Occipital lobe (tissue), 2 donors: ENCODE data around the gene IGSF23. TPM values are rescaled to one million over a fixed set of nuclear protein-coding genes. Genes with fewer than 3 reads are reported as not detected.
"Not testable (repeated sequence)": the region's sequence is repeated elsewhere in the genome, so short reads cannot be mapped to it uniquely, and the experiment has no call there.

Experiments
- DNase-seq: peaks from one replicate; lab custom pipeline; 2025; lab: John Stamatoyannopoulos, UW
- total RNA-seq: library from RNA; depleted of rRNA; stranded (reverse); fragments of >200 nt; gene quantifications from one replicate; pipeline ENCODE4 v1.2.3, GENCODE V29; 2014

IGSF23 gene
- total RNA-seq, 1 donor from 2014 or later, result not detected

DNA sequence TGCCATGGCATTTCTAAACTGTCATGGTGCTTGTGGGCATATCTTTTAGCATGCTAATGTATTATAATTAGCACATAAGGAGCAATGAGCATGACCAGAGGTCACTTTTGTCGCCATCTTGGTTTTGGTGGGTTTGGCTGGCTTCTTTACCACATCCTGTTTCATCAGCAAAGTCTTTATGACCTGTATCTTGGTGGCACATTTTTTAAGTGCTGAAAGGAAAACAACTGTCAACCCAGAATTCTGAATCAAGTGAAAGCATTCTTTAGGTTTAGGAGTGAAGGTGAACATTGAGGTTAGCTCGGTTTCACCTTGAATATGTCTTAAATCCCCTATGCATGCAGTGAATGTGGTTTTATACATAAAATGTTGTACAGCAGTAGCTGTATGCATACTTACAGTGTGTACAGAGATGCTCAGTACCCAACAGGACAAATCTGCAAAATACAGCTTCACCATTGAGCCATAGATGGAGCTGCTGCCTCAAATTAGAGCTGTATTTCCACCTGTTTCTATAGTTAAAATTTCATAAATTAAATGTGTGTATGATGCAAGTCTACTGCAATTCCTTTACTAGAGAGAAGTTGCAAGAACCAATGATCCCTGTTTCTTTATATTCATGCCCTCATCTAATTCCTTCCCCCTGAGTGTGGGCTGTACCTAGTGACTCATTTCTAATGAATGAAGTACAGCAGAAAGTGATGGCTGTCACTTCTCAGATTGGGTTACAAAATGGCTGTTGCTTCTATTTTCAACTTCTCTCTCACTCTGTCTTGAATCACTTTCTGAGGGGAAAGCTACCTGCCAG, 25.2 kb upstream of the IGSF23 start:
- DNase-seq, result no peak

DNA sequence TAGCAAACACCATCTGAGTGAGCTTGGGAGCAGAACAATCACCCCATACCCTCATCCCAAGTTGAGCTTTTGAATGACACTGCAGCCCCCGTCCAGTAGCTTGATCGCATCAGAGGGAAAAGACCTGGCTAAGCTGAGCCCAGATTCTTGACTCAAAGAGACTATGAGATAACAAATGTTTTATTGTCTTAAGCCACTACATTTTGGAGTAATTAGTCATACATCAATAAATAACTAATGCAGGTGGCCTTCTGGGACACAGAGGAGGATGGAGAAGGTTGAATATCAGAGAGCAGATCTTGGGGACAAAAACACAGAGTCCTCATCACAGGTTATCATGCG, 24.6 kb upstream of the IGSF23 start:
- no peak for DNase-seq

DNA sequence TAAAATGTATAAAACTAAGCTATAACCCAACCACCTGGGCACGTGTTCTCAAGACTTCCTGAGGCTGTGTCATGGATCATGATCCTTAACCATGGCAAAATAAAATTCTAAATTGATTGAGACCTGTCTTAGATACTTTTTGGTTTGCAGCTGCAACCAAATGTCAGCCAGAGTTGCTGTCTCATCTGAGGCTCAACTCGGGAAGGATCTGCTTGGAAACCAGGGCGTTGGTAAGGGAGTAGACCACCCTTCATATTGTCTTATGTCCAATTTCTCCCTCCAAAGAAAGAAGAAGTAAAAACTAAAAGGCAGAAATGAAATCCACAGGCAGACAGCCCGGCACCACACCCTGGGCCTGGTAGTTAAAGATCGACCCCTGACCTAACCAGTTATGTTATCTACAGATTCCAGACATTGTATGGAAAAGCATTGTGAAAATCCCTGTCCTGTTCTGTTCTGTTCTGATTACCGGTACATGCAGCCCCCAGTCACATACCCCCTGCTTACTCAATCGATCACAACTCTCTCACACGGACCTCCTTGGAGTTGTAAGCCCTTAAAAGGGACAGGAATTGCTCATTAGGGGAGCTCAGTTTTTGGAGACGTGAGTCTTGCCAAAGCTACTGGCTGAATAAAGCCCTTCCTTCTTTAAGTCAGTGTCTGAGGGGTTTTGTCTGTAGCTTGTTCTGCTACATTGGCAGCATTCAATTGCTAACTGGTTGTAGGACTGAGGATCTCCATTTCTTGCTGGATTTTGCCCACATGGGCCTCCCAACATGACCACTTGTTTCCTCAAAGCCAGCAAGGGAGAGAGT, 22.9 kb upstream of the IGSF23 start:
- no peak for DNase-seq

DNA sequence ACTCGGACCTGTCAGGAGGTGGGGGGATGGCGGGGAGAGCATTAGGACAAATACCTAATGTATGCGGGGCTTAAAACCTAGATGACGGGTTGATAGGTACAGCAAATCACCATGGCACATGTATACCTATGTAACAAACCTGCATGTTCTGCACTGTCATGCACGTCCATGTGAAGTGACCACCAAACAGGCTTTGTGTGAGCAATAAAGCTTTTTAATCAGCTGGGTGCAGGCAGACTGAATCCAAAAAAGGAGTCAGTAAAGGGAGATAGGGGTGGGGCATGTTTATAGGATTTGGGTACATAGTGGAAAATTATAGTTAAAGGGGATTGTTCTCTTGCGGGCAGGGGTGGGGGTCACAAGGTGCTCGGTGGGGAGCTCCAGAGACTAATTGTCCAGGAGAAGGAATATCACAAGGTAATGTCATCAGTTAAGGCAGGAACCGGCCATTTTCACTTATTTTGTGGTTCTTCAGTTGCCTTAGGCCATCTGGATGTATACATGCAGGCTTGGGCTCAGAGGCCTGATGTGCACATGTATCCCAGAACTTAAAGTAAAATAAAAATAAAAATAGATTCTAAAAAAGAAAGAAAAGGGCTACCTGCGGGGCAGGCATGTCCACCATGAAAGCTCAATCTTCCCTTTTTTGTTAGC, 21.9 kb upstream of the IGSF23 start:
- not testable (repeated sequence) for DNase-seq

DNA sequence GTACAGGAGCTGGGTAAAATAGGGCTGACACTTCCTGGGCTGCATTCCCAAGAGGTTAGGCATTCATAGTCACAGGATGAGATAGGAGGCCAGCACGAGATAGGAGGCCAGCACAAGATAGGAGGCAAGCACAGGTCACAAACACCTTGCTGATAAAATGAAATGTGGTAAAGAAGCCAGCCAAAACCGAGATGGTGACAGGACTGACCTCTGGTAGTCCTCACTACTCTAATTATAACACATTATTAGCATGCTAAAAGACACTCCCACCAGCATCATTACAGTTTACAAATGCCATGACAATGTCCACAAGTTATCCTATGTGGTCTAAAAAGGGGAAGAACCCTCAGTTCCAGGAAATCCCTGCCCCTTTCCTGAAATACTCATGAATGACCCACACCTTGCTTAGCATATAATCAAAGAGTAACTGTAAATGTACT, 20.9 kb upstream of the IGSF23 start:
- no peak for DNase-seq

DNA sequence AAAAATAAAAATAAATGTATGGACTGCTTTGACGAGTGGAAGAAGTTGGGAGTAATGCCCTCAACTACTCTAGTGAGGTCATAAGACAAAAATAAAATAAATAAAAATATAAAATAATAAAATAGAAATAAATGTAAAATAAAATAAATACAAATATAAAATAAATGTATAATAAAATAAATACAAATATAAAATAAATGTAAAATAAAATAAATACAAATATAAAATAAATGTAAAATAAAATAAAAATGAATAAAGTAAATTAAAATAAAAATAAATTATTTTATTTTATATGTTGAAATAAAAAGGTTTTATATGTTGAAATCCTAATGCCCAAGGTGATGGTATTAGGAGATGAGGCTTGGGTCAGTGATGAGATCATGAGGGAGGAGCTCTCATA, 20.1 kb upstream of the IGSF23 start:
- no peak for DNase-seq

DNA sequence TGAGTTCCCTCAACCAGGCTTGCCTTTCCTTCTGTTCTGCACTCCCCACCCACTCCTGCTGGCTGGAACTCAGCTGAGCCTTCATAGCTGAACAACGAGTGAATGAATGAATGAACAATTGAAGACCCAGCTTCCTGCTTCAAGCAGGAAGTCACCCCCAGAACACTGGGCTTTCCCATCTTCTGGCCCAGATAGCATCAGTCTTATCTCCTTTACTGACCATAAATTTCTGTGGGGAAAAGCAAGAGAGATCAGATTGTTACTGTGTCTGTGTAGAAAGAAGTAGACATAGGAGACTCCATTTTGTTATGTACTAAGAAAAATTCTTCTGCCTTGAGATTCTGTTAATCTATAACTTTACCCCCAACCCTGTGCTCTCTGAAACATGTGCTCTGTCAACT, 19.5 kb upstream of the IGSF23 start:
- DNase-seq, result not testable (repeated sequence)

DNA sequence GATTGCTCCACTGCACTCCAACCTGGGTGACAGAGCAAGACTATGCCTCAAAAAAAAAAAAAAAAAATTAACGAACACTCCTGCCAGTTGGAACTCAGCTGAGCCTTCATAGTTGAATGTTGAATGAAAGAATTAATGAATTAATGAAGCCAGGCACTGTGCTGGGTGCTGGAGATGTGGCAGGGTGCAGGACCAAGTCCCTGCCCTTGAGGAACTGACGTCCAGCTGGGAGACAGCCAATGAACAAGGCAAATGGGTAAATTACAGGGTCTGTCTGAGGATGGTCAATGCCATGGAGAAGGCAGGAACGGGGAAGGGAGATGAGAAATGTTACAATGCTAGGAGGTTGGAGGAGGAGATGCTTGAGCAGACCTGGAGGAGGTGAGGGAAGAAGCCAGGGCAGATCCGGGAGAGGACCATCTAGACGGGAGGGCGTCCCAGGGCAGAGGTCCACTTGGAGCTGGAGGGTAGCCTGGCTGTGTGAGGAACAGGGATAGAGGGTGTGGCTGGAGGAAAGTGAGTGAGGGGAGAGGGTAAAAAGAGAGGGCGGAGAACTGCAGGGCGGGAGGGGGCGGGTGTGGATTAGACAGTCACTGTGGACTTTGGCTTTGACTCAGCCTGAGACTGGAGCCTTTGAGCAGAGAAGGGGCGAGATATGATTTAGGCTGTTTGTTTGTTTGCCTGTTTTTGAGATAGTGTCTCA, 16.8 kb upstream of the IGSF23 start:
- DNase-seq, result no peak

DNA sequence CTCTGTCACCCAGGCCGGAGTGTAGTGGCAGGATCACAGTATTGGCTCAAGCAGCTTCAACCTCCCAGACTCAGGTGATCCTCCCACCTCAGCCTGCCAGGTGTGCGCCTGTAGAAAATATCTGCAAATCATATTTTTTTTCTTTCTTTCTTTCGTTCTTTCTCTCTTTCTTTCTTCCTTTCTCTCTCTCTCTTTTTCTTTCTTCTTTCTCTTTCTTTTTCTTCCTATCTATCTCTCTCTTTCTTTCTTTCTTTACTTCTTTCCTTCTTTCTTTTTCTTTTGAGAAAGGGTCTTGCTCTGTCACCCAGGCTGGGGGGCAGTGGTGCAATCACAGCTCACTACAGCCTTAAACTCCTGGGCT, 16.3 kb upstream of the IGSF23 start:
- DNase-seq, result no peak

DNA sequence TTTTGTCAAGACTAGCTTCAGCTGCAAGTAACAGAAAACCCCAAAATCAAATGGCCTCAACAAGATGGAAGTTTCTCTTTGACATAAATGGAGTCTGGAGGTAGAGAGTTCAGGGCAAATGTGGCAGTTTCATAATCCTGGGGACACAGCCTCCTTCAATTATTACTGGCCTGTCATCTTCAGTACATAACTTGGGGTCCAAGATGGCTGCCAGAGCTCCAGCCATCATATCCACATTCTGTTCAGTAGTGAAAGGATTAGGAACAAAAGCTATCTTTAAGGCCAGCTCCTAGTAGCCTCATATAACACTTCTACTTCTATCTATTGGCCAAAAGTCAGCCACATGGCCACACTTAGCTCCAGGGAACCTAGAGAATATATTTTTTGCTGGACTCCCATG, 15.0 kb upstream of the IGSF23 start:
- DNase-seq, result no peak

DNA sequence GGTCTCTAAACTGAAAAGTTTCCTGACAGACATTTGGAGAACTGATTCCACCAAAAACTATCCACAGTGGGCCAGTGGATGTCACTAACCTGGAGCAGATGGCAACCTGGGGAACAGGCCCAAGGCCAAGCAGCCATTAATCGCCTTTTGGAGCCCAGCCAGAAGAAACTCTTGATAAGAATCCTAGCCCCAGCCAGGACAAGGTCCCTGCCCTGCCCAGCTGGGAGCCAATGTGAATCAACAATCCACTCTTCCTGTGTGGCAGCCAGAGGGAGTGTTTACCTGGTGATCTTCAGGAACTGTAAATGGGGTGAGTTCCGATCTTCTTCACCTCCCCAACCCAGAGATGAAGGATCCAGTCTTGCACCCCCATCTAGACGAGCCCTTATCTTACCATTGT, 14.5 kb upstream of the IGSF23 start:
- no peak for DNase-seq

DNA sequence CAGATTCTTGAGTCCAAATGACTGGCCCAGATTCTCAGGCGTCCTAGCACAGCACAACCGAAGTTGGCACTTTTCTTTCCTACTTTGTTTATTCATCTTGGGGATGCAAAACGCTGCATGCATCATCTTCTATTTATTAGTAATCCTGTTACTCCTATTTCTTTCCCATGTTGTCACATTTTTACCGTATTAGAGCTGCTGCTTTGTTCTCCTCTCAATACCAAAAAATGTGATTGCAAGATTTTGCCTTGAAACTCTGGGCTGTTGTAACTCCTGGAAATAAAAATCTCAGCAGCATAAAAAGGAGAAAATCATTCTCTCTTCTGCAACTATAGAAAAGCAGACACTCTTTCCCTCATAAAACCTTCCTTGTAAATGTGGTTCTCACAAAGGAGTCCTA, 12.9 kb upstream of the IGSF23 start:
- no peak for DNase-seq

DNA sequence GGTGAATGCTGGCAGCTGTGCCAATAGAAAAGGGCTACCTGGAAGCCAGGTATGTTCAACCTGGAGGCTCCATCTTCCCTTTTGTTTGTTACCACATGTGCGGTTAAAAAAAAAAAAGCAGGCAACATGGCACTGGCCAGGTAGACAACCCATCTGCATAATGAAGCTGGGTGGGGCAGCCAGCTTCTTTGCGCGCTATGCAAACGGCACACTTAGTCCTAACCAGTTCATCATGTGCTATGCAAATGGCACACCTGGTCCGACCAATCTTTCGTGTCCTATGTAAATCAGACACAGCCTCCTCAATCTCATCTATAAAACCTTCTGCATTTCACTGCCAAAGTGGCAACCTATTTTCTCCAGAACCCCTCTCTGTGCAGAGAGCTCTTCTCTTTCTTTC, 11.3 kb upstream of the IGSF23 start:
- no peak for DNase-seq

DNA sequence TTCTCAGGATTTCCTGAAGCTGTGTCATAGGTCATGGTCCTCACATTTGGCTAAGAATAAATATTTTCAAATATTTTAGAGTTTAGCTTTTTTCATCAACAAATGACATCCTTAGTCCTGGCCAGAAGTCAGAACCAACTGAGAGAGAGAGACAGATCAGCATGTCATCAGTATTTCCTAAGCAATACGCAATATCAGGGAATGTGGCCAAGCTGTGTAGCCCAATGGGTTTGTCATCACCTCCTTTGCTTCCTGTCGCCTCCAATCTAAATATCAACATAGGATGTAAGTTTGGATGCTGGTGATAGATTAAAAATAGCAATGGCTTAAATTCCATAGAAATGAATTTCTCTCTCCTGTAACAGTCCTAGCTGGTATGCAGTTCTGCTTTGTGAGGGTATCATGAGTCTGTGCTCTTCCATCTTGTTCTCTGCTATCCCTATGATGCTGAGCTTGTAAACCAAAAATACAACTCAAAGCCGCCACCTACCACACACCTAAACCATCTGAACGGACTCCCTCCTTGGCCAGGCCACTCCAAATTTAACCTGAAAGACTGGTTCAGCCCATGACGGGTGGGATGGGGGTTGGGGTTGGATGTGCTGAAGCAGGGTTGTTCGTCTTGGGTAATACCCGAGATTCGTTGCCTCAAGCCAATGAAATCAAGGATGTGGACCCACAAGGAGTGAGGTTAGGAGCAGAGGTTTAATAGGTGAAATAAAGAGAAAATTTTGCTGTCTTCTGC, 10.0 kb upstream of the IGSF23 start:
- DNase-seq, result no peak

DNA sequence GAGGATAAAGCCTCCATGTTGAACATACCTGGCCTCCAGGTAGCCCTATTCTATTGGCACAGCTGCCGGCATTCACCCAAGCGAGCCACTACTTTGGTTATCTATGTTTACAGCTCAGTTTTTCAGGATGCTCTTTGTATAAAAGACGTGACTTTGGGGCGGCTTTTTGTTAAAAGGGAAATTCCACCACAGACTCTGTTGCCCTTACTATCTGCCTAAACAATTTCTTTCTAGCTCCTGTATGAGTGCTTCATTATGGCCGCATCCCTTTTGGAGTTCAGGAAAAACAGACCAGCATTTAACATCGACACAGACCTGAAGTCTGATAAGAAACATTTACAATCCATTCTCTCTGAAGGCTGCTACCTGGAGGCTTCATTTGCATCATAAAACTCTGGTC, 9.1 kb upstream of the IGSF23 start:
- DNase-seq, result no peak

DNA sequence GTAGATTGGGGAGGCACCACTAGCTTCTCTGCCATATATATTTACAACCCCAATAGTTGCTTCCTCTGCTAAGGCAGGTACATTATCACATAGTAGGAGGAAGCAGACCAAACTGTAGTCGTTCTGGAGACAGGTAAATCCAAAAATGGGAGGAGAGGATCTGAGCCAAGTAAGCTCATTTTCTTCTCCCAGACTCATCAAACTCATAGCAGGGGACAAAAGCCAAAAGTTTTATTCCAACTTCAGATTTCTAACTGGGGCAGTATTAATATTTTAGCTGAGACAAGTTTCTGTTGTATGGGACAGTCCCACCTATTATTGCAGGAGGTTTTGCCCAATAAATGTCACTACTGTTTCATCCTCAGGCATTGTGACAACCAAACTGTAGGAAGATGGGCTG, 7.8 kb upstream of the IGSF23 start:
- no peak for DNase-seq

DNA sequence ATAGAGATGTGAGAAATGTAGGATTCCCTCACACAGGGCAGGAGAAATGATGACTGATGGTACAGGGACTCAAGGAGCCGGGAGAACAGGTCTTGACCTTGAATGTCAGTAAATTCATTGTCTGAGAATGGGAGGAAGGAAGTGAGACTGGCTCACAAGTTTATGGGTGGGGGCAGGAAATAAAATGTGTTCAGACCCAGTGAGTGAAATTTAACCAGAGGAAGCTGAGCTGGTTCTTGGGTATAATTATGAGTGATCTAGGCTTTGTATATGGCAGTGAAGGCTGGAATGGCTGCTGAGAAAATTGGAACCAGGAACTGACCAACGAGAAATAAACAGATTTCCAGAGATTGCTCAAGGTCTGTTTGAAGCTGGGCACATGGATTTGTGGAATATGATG, 6.3 kb upstream of the IGSF23 start:
- DNase-seq, result no peak

DNA sequence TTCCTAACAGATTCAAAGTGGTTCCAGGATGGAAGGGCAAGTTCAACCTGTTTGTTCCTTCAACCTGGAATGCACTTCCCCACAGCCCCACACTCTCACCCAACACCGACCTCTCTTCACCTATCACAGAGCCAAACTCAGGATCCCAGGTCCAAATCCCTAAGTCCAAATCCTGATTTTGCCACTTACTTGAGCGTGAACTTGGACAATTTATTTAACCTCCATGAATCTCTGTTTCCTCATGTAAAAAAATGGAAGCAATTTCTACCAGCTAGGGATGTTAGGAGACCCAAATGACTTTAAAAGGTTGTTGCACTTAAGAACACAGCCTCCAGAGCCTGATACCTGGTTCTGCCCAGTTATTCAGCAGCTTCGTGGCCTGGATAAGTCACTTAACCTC, 5.4 kb upstream of the IGSF23 start:
- no peak for DNase-seq

DNA sequence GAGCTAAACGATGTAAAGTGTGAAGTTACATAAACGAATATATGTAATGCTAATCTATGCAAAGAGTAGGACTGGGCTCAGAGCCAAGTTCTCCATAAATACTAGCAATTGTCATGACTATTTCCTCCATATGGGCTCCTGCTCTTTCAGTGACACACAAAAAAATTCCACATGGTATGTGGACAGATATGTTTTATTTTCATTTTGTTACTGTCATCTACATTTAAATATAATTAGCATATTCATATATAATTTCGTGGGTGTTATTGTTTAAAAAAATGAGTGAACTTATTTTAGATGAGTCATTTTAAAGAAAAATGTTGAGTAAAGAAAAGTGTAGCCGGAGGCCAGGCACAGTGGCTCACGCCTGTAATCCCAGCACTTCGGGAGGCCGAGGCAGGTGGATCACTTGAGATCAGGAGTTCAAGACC, 5.0 kb upstream of the IGSF23 start:
- no peak for DNase-seq

DNA sequence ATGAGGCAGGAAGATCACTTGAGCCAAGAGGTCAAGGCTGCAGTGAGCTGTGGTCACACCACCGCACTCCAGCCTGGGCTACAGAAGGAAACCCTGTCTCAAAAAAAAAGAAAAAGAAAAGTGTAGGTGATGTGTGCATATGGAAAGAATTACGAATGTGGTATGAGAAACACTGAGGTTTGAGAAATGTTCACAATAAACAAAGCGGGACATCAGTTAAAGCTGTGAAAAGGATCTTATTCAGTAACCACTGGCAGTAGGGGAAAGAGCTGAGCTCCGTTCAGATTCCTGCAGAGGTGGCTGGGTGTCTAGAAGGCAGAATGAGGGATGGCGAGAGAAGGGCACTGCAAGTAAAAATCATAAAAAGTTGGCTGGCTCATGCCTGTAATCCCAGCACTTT, 4.1 kb upstream of the IGSF23 start:
- no peak for DNase-seq

DNA sequence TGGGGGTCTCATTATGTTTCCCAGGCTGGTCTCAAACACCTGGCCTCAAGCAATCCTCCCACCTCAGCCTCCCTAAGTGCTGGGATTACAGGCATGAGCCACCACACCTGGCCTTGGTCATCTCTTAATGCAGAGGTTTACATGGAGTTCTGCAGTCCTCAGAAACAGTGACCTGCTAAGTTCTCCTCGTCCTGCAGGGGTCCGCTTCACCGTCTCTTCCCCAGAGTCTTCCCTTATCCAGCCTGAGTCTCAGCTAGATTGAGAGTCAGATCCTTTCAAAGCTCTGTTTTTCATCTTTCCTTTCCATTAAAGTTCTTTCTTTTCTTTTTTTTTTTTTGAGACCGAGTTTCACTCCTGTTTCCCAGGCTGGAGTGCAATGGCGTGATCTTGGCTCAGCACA, 2.9 kb upstream of the IGSF23 start:
- not testable (repeated sequence) for DNase-seq
